ENCODE results near the gene PFDN4.
A peak's percentile ranks its signal among the peaks of the same experiment; 100 is the strongest.
"Not testable (repeated sequence)": the region's sequence is repeated elsewhere in the genome, so short reads cannot be mapped to it uniquely, and the experiment has no call there.

PFDN4 gene

GRCh38 chr20:54234991-54235390 lies 27.1 kb downstream of the PFDN4 start:
- DNase-seq (ENCODE audit: insufficient read length, low spot score) = no peak
- TF ChIP-seq POLR2A (IDR thresholded peaks at IDR 0.05; ENCODE audit: low read depth, low read length) = no peak
- FAIRE-seq = no peak

DNA sequence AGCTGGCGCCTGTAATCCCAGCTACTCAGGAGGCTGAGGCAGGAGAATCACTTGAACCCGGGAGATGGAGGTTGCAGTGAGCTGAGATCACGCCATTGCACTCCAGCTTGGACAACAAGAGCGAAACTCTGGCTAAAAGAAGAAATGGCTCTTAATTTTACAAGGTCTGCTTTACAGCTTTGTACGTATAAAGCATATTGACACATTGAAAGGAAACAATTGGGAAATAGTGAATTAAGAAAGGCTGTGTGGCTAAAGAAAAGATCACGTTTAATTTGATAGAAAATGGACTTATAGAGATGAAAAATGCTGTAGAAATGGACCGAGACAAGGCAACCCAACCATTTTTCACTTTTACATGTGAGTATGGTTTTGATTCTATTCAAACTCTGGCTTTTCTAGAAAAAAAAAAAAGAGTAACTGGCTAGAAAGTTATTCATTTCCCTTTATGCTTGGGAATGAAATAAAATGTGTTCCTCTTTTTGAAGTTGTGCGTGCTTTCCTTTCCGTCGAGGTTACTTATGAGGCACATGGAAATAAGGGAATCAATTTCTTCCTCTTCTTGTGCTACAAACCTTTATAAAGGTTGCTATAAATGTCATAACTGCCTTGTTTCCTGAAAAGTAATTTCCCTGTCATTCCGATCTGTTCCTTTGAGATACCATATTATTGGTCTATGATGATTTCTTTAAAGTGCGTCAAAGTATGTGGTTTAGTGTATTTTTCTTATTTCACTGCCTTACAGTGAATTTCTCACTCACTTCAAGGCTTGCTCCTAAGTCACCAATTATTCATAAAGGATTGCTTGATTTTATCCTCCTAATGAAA lies 29.4 kb downstream of the PFDN4 start:
- TF ChIP-seq POLR2A (IDR thresholded peaks at IDR 0.05; ENCODE audit: low read depth, low read length) = no peak
- FAIRE-seq (no peak), DNase-seq (ENCODE audit: insufficient read length, low spot score) (no peak)

DNA sequence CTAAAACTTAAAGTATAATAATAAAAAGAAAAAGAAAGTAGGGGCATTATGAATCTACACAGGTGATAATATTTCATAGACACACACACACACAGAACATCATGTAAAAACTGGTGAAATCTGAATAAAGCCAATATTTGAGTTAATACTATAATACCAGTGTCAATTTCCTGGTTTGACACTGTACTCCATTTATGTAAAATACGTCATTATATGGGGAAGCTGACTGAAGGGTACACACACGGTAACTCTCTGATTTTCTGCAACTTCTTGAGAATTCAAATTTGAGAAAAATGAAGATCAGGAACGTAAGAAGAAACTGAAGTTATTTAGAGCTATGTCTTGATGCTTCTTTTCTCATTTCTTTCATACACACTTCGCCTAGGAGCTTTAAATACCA lies 36.2 kb downstream of the PFDN4 start:
- no peak for TF ChIP-seq POLR2A (IDR thresholded peaks at IDR 0.05; ENCODE audit: low read depth, low read length)
- FAIRE-seq = no peak
- DNase-seq (ENCODE audit: insufficient read length, low spot score) = no peak

DNA sequence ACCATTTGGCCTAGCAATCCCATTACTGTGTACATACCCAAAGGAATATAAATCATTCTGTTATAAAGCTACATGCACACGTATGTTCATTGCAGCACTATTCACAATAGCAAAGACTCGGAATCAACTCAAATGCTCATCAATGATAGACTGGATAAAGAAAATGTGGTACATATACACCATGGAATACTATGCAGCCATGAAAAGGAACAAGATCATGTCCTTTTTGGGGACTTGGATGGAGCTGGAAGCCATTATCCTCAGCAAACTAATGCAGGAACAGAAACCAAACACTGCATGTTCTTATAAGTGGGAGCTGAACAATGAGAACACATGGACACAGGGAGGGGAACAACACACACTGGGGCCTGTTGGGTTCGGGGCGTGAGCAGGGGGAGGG lies 40.8 kb downstream of the PFDN4 start:
- not testable (repeated sequence) for FAIRE-seq; DNase-seq (ENCODE audit: insufficient read length, low spot score)

- no peak for TF ChIP-seq POLR2A (IDR thresholded peaks at IDR 0.05; ENCODE audit: low read depth, low read length)
- DNase-seq (ENCODE audit: insufficient read length, low spot score) (no peak), FAIRE-seq (no peak)
Measured at GRCh38 chr20:54250691-54251090, 42.8 kb downstream of the PFDN4 start.

DNA sequence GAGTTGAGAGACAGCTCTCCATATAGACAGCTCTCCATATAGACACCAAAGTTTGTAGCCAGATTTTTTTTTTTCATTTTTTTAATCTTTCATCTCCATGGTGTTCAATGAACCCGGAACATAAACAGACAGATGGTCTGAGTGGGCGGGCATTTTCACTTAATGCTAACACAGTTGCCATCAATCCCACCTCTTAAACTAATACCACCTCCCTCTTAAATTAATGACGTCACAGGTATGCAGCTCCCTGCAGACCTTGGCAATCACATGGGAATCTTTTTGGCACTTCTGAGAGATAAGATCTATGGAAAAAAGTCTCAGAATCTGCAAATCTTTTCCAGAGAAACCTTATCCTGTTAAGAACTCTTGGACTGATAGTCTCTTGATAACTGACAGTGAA lies 43.2 kb downstream of the PFDN4 start:
- TF ChIP-seq POLR2A (IDR thresholded peaks at IDR 0.05; ENCODE audit: low read depth, low read length) = no peak
- DNase-seq (ENCODE audit: insufficient read length, low spot score) (no peak), FAIRE-seq (no peak)

DNA sequence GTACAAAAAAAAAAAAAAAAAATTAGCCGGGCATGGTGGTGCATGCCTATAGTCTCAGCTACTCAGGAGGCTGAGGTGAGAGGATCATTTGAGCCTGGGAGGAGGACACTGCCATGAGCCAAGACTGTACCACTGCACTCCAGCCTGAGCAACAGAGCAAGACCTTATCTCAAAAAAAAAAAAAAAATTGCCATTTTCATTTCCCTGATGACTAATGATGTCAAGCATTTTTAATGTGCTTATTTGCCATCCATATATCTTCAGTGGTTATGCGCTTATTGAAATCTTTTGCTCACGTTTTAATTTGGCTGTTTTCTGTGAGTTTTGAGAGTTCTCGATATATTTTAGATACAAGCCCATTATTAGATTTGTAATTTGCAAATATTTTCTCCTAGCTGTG lies 46.7 kb downstream of the PFDN4 start:
- no peak for DNase-seq (ENCODE audit: insufficient read length, low spot score)

DNA sequence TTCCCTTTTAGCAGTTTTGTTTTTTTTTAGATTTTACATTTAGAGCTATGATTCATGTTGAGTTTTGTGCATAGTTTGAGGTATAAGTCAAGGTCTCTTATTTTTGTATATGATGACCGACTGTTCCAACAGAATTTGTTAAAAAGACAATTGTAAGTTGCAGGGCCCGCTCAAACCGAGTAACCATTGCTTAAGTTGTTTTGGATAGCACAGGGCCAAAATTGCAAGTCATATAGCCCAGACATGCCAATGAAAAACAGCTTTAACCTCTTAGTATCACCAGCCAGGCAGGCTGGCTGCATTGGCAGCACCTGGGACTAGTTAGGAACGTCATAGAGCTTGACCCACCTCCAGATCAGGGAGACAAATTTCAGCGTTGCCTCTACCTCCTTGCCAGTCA lies 47.3 kb downstream of the PFDN4 start:
- TF ChIP-seq POLR2A (IDR thresholded peaks at IDR 0.05; ENCODE audit: low read depth, low read length) = no peak
- DNase-seq (ENCODE audit: insufficient read length, low spot score) = no peak
- FAIRE-seq = no peak

More for the DNA sequence above, 46.7 kb downstream of the PFDN4 start:
- FAIRE-seq = no peak
- no peak for TF ChIP-seq POLR2A (IDR thresholded peaks at IDR 0.05; ENCODE audit: low read depth, low read length)

GRCh38 chr20:54256202-54256601 lies 48.3 kb downstream of the PFDN4 start:
- DNase-seq (ENCODE audit: insufficient read length, low spot score) = no peak
- no peak for TF ChIP-seq POLR2A (IDR thresholded peaks at IDR 0.05; ENCODE audit: low read depth, low read length)
- FAIRE-seq = no peak

DNA sequence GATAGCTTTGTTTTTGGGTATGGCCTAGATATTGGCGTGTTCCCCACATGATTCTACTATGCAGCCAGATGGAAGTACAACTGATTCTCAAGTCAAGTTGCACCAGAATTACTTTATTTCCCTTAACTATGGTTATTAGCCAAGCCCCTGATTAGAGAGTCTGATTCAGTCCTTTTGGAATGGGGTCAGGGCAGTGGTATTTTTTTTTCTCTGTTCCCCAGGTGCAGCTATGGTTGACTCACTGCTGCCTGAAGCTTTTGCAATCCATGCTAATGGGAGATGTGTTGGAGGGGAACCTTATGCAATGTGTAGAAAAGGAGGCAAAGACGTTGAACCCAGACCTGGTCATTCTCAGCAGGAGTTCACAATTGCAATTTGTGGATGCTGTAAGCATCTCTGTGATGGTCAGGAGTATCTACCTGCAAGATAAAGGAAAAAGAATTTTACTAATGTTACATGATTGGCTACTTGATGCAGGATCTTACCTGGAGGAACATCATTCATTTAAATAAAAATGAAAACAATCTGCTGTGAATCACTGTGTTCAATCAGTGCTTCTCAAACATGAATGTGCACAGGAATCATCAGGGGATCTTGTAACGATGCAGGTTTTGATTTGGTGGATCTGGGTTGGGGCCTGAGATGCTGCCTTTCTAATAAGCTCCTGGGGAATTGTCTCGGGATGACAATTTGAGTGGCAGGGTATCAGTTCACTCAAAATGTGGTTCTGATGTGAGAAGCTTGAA lies 49.4 kb downstream of the PFDN4 start:
- no peak for DNase-seq (ENCODE audit: insufficient read length, low spot score)
- peak; percentile 92 for FAIRE-seq
- TF ChIP-seq POLR2A (IDR thresholded peaks at IDR 0.05; ENCODE audit: low read depth, low read length) = no peak

GRCh38 chr20:54260116-54260515 lies 52.2 kb downstream of the PFDN4 start:
- FAIRE-seq (no peak), DNase-seq (ENCODE audit: insufficient read length, low spot score) (no peak)
- TF ChIP-seq POLR2A (IDR thresholded peaks at IDR 0.05; ENCODE audit: low read depth, low read length) = no peak

DNA sequence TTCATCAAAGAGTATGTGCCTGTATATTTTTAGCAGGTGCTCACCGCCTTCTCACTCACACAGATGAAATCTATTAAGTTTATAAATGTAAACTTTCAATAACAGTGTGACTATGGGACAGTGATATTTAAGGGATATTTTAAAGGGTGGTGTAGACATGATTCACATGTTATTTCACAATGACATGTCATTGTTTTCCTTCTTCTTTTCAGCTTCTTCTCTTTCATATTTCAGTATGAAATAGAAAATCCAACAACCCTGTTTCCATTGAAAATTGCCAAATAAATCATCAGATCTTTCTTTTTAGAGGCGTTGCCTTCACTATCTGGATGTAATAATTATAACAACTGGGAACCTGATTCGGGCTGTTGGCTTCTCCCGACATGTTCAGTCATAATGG lies 54.8 kb downstream of the PFDN4 start:
- no peak for FAIRE-seq

GRCh38 chr20:54263116-54263690 lies 55.3 kb downstream of the PFDN4 start:
- TF ChIP-seq POLR2A (IDR thresholded peaks at IDR 0.05; ENCODE audit: low read depth, low read length) = no peak
- no peak for DNase-seq (ENCODE audit: insufficient read length, low spot score)
- no peak for FAIRE-seq

More for the DNA sequence above, 54.8 kb downstream of the PFDN4 start:
- no peak for DNase-seq (ENCODE audit: insufficient read length, low spot score)
- no peak for TF ChIP-seq POLR2A (IDR thresholded peaks at IDR 0.05; ENCODE audit: low read depth, low read length)

DNA sequence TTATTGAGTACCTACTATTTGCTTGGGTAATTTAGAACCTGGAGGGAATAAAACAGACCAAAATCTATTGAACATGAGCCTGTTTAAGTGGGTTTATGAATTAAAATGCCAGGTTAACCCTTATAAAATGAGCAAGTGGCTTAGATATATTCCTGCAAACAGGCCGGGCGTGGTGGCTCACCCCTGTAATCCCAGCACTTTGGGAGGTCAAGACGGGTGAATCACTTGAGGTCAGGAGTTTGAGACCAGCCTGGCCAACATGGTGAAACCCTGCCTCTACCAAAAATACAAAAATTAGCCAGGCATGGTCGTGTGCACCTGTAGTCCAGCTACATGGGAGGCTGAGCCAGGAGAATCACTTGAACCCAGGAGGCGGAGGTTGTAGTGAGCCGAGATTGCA lies 57.9 kb downstream of the PFDN4 start:
- not testable (repeated sequence) for DNase-seq (ENCODE audit: insufficient read length, low spot score); FAIRE-seq

DNA sequence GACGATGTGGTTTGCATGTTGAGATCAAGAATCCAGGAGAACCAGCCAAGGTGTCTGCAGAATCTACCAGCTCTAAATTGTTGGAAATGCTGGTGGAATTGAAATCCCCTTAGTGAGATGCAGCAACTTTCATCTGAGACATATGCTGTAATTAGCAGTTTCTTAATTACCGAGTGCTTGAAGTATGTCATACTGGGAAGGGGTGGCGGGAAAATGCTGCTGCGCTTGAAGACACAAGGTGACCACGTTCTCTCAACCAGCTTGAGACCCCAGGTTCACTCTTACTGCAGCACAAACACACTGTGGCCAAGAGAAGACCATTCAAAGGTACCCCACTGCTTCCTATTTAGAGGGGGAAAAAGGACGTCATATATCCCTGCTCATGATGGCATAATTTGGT lies 59.0 kb downstream of the PFDN4 start:
- FAIRE-seq (no peak), DNase-seq (ENCODE audit: insufficient read length, low spot score) (no peak)
- no peak for TF ChIP-seq POLR2A (IDR thresholded peaks at IDR 0.05; ENCODE audit: low read depth, low read length)
